ENCODE results near the gene TNFAIP1. TPM values are rescaled to one million over a fixed set of nuclear protein-coding genes. Genes with fewer than 3 reads are reported as not detected.

The TNFAIP1 gene
- total RNA-seq, 1 donor, result 23.7 TPM

GRCh38 chr17:28395426-28395825, 59.9 kb downstream of the TNFAIP1 start:
- no peak overlapping the region for H3K4me3 ChIP-seq (ENCODE audit: low read depth, low read length)
- no peak for TF ChIP-seq CTCF (IDR thresholded peaks at IDR 0.05; ENCODE audit: insufficient read depth, low read length)
- no peak for DNase-seq (ENCODE audit: low read depth)

GRCh38 chr17:28395968-28396367, 60.4 kb downstream of the TNFAIP1 start:
- H3K4me3 ChIP-seq (ENCODE audit: low read depth, low read length), result no peak overlapping the region
- DNase-seq (ENCODE audit: low read depth), result no peak
- no peak for TF ChIP-seq CTCF (IDR thresholded peaks at IDR 0.05; ENCODE audit: insufficient read depth, low read length)

Other genes starting within 250 kb of the TNFAIP1 start
- 14.8 and 20.5 TPM in 2 replicates for gene TMEM97, start 16.6 kb upstream of the TNFAIP1 start, total RNA-seq (ENCODE audit: low replicate concordance)
- gene IFT20, start 289 bp upstream of the TNFAIP1 start, total RNA-seq (ENCODE audit: low replicate concordance), result 46.9 and 59.8 TPM in 2 replicates
- gene POLDIP2, start 21.8 kb downstream of the TNFAIP1 start, total RNA-seq (ENCODE audit: low replicate concordance), result 22.9 and 66.6 TPM in 2 replicates
- gene SEBOX, start 29.4 kb downstream of the TNFAIP1 start, total RNA-seq (ENCODE audit: low replicate concordance), result not detected in 2 replicates
- 0.09 and 0.82 TPM in 2 replicates for gene VTN, start 34.5 kb downstream of the TNFAIP1 start, total RNA-seq (ENCODE audit: low replicate concordance)
- 7.8 and 9.0 TPM in 2 replicates for gene SARM1, start 35.9 kb downstream of the TNFAIP1 start, total RNA-seq (ENCODE audit: low replicate concordance)
- 2.0 and 7.9 TPM in 2 replicates for gene SLC46A1, start 70.5 kb downstream of the TNFAIP1 start, total RNA-seq (ENCODE audit: low replicate concordance)
- not detected in 2 replicates for gene SLC13A2, start 137.9 kb downstream of the TNFAIP1 start, total RNA-seq (ENCODE audit: low replicate concordance)
- not detected in 2 replicates for gene FOXN1, start 170.6 kb downstream of the TNFAIP1 start, total RNA-seq (ENCODE audit: low replicate concordance)
- gene UNC119, start 216.9 kb downstream of the TNFAIP1 start, total RNA-seq (ENCODE audit: low replicate concordance), result 12.2 and 18.2 TPM in 2 replicates
- 15.8 and 26.9 TPM in 2 replicates for gene PIGS, start 235.8 kb downstream of the TNFAIP1 start, total RNA-seq (ENCODE audit: low replicate concordance)
- 17.6 and 36.3 TPM in 2 replicates for gene ALDOC, start 241.1 kb downstream of the TNFAIP1 start, total RNA-seq (ENCODE audit: low replicate concordance)

Measured in fibroblast of the aortic adventitia (primary cell).